ENCODE results near the gene LGR5. TPM values are rescaled to one million over a fixed set of nuclear protein-coding genes. Genes with fewer than 3 reads are reported as not detected.

Gene LGR5
- total and polyA plus RNA-seq, 2 donors (not counting 3 experiments of a cell fraction or from before 2014, with no cell fraction given): not detected

DNA sequence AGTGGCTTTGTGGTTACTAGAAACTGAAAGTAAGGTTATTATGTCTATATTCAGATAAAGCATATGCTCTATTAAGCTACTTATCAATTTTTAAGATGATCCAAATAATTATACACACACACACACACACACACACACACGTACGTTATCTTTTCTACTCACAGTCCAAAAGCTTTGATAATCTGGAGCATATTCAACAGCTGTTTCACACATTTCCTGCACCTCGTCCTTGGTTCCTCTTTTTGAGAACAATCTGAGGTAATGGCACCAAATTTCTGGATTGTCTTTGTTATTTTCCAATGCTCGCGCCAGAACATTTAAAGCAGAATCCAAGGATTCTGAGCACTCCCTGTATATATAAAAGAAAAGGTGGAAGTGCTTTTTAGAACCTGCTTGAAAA, 186.5 kb downstream of the LGR5 start:
- peak; percentile 61 for DNase-seq (ENCODE audit: low read depth, low spot score)
- Histone ChIP-seq H3K79me2 (ENCODE audit: control insufficient read depth, insufficient read depth, low read length) (peaks cover 12% of the 10 kb centered on the region), H3K4me1 (ENCODE audit: control insufficient read depth, extremely low read depth, insufficient read depth, low read length) (peaks cover 19% of the 10 kb centered on the region), H3K27me3 (ENCODE audit: control insufficient read depth in 2 of 2, insufficient read depth in 2 of 2, low read length in 2 of 2) (no peaks in the 10 kb centered on the region), H2AFZ (ENCODE audit: low read depth, low read length) (no peak overlapping the region), H3K4me2 (ENCODE audit: insufficient read depth, low read length) (peak overlapping the region; percentile 82), H3K27ac (ENCODE audit: insufficient read depth, low read depth, low read length) (peak overlapping the region; percentile 64), H3K36me3 (ENCODE audit: control insufficient read depth in 2 of 2, extremely low read depth in 1 of 2, insufficient read depth in 2 of 2, low read length in 2 of 2) (peaks cover 8 to 45% of the 10 kb centered on the region in 2 experiments), H3K9ac (replicated peaks; ENCODE audit: extremely low read depth, insufficient read depth, low read length) (peak overlapping the region; percentile 37), H3K4me3 (replicated peaks in 1 of 3; ENCODE audit: insufficient read depth in 1 of 3, low read depth in 1 of 3, low read length in 3 of 3) (no peak overlapping the region), H4K20me1 (replicated peaks; ENCODE audit: control insufficient read depth, extremely low read depth, insufficient read depth, low read length) (no peaks in the 10 kb centered on the region), H3K9me3 (replicated peaks; ENCODE audit: control insufficient read depth, insufficient read depth, low read length) (no peaks in the 10 kb centered on the region), H3K9me1 (replicated peaks; ENCODE audit: control insufficient read depth, extremely low read depth, insufficient read depth, low read length) (no peaks in the 10 kb centered on the region)
- POLR2A ChIA-PET: no interaction called here
- intact Hi-C loops (cut with micrococcal nuclease) (no loop called here), dilution Hi-C loops (cut with MboI; ENCODE audit: extremely low pct_ligation_motif_present, low sequenced_read_pairs) (no loop called here)
- BruUV-seq (replicated peaks): no TSS peak
- CTCF ChIA-PET: interaction anchor here (1.3 to 4.4 kb wide), 5 partner anchors 12 to 122 kb away, joined by 3 to 67 read pairs (median 8); partner anchors contain the start of genes THAP2 and ZFC3H1
- TF ChIP-seq FOS (IDR thresholded peaks at IDR 0.05; ENCODE audit: borderline replicate concordance, insufficient read depth, low read length) (no peak), JUN (IDR thresholded peaks at IDR 0.05; ENCODE audit: borderline replicate concordance, insufficient read depth, insufficient read length, low read depth) (no peak), POLR2A (IDR thresholded peaks at IDR 0.05; ENCODE audit: low read depth, low read length) (no peak), GATA2 (IDR thresholded peaks at IDR 0.05; ENCODE audit: insufficient read depth, insufficient read length, low read depth, low read length) (no peak), EZH2 (IDR thresholded peaks at IDR 0.05; ENCODE audit: borderline replicate concordance, low read depth, low read length, severe bottlenecking) (no peak), POLR2AphosphoS5 (IDR thresholded peaks at IDR 0.05; ENCODE audit: insufficient read depth, low read depth, low read length) (no peak), MYC (IDR thresholded peaks at IDR 0.05; ENCODE audit: low read depth, low read length) (no peak)
- TF ChIP-seq, protein P1, sequence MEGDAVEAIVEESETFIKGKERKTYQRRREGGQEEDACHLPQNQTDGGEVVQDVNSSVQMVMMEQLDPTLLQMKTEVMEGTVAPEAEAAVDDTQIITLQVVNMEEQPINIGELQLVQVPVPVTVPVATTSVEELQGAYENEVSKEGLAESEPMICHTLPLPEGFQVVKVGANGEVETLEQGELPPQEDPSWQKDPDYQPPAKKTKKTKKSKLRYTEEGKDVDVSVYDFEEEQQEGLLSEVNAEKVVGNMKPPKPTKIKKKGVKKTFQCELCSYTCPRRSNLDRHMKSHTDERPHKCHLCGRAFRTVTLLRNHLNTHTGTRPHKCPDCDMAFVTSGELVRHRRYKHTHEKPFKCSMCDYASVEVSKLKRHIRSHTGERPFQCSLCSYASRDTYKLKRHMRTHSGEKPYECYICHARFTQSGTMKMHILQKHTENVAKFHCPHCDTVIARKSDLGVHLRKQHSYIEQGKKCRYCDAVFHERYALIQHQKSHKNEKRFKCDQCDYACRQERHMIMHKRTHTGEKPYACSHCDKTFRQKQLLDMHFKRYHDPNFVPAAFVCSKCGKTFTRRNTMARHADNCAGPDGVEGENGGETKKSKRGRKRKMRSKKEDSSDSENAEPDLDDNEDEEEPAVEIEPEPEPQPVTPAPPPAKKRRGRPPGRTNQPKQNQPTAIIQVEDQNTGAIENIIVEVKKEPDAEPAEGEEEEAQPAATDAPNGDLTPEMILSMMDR (IDR thresholded peaks at IDR 0.05; ENCODE audit: extremely low read depth in 1 of 2, insufficient read depth in 1 of 2, low read depth in 1 of 2, low read length in 2 of 2): no peak
- TF ChIP-seq, protein P2, sequence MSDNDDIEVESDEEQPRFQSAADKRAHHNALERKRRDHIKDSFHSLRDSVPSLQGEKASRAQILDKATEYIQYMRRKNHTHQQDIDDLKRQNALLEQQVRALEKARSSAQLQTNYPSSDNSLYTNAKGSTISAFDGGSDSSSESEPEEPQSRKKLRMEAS (IDR thresholded peaks at IDR 0.05; ENCODE audit: insufficient read depth, insufficient read length): no peak
- FAIRE-seq: no peak

Measured in endothelial cell of umbilical vein (primary cell).